Prostate gland (tissue), 2 donors: ENCODE results near the gene CADPS. TPM values are rescaled to one million over a fixed set of nuclear protein-coding genes. Genes with fewer than 3 reads are reported as not detected.

Source experiments
- DNase-seq: peaks from one replicate; pipeline ENCODE4 v3.0.0-alpha.2; 2019; ENCODE audit warnings: low spot score
- H3K27ac ChIP-seq, 2 donors: fragments of 200-600 bp; sonication (generic); 2 replicates each; pipeline ENCODE4 v1.5.1; 2017 to 2019
- H3K27me3 ChIP-seq: fragments of 200-600 bp; sonication (generic); replicated peaks from 2 replicates; pipeline ENCODE4 v1.5.1; 2019; ENCODE audit not compliant: insufficient read depth
- H3K36me3 ChIP-seq, 2 donors: fragments of 200-600 bp; sonication (generic); 1 replicate in 1 of 2; 2 replicates in 1 of 2; pipeline versions ENCODE4 v1.5.1 to v1.8.1; 2017 to 2019
- H3K4me1 ChIP-seq: fragments of 200-600 bp; sonication (generic); replicated peaks from 2 replicates; pipeline ENCODE4 v1.5.1; 2019
- H3K4me3 ChIP-seq, 2 donors: fragments of 200-600 bp; sonication (generic); 2 replicates each; pipeline ENCODE4 v1.5.1; 2017 to 2019
- H3K9me3 ChIP-seq: fragments of 200-600 bp; sonication (generic); 2 replicates; pipeline ENCODE4 v1.5.1; 2017
- CTCF ChIP-seq, 4 experiments: fragments of 200-600 bp in 2 of 4; fragments of 450-650 bp in 2 of 4; sonication (generic) in 2 of 4; IDR thresholded peaks; 1 replicate in 3 of 4; 2 replicates in 1 of 4; pipeline ENCODE4 v1.5.1; 2016 to 2019; ENCODE audit warnings: antibody characterized with exemption in 4 of 4, mild to moderate bottlenecking in 2 of 4, moderate library complexity in 2 of 4
- POLR2A ChIP-seq: fragments of 450-650 bp; IDR thresholded peaks from one replicate; pipeline ENCODE4 v1.6.1; 2016; ENCODE audit warnings: antibody characterized with exemption, mild to moderate bottlenecking
- POLR2AphosphoS5 ChIP-seq: sonication (generic); formaldehyde crosslinking; IDR thresholded peaks from one replicate; pipeline ENCODE4 v1.6.1; 2017; ENCODE audit warnings: antibody characterized with exemption
- WGBS: methylation state at CpG from one replicate; pipeline ENCODE4 v1.1.5; 2018; 5-methylcytosine and 5-hydroxymethylcytosine counted together
- intact Hi-C: fragments of 100-400 bp; cut with DNase I; formaldehyde crosslinking; loops from one replicate; pipeline ENCODE4 v1.14.2; 2022
- total RNA-seq, 2 donors: library from RNA; depleted of rRNA; stranded (reverse); fragments of >200 nt; gene quantifications; one replicate each; pipeline ENCODE4 v1.1.0, GENCODE V29; 2016

The CADPS gene
- total RNA-seq, 2 donors from 2014 or later: 4.0 to 7.7 TPM

- Histone ChIP-seq H3K36me3 (no peaks in the 10 kb centered on the region), H3K4me3 (no peak overlapping the region), H3K27ac (no peak overlapping the region), H3K9me3 (no peaks in the 10 kb centered on the region), H3K4me1 (no peaks in the 10 kb centered on the region), H3K27me3 (peaks cover 27% of the 10 kb centered on the region)
- DNase-seq: no peak
- WGBS: 29% methylated on average over 16 of the region's 16 CpGs
- intact Hi-C loops: no loop called here
- no peak for TF ChIP-seq POLR2AphosphoS5
- TF ChIP-seq POLR2A: no peak
- TF ChIP-seq CTCF (IDR thresholded peaks at IDR 0.05): no peak
Observed at GRCh38 chr3:62365391-62366125, 509.7 kb downstream of the CADPS start.

DNA sequence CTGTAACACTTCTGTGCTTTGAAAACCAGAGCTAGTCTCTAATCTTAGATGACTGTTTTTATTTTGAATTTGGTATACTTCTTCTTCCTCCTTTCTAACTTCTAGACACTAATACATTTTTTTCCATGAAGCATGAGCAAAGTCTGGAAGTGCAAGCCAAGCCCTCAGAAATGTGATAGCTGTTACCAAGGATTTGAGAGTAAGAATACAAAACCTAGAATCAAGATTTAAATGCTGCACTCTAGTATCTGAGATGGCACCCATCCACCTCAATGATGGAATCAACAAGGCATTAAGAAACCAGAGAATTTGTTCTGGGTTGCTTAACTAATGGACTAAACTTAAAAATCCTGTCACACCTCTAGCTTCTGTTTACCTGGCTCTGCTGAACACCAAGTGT lies 511.0 kb downstream of the CADPS start:
- intact Hi-C loops: no loop called here
- no peaks in the 10 kb centered on the region for H3K9me3 ChIP-seq
- H3K27ac ChIP-seq: no peak overlapping the region
- H3K27me3 ChIP-seq: peaks cover 15% of the 10 kb centered on the region
- TF ChIP-seq POLR2A (no peak), POLR2AphosphoS5 (no peak), CTCF (IDR thresholded peaks at IDR 0.05) (no peak)
- DNase-seq: no peak
- no peak overlapping the region for H3K4me3 ChIP-seq
- no peaks in the 10 kb centered on the region for H3K4me1 ChIP-seq
- H3K36me3 ChIP-seq: no peaks in the 10 kb centered on the region

DNA sequence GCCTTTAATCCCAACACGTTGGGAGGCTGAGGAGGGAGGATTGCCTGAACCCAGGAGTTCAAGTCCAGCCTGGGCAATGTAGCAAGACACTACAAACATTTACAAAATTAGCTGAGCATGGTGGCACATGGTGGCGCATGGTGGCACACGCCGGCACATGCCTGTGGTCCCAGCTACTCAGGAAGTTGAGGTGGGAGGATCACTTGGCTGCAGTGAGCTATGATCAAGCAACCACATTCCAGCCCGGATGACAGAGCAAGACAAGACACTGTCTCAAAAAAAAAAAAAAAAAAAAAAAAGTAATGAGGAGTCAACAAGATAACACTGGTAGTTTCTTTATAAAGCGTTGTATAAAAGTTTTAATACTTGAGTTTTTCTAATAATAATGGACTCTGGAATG lies 511.9 kb downstream of the CADPS start:
- Histone ChIP-seq H3K27me3 (peaks cover 7% of the 10 kb centered on the region), H3K4me1 (no peaks in the 10 kb centered on the region), H3K4me3 (no peak overlapping the region), H3K27ac (no peak overlapping the region), H3K36me3 (no peaks in the 10 kb centered on the region), H3K9me3 (no peaks in the 10 kb centered on the region)
- intact Hi-C loops: no loop called here
- no peak for TF ChIP-seq POLR2A
- no peak for TF ChIP-seq CTCF (IDR thresholded peaks at IDR 0.05)
- TF ChIP-seq POLR2AphosphoS5: no peak
- WGBS: 72% methylated on average over 6 of the region's 6 CpGs
- DNase-seq: no peak

GRCh38 chr3:62361824-62362223 lies 513.4 kb downstream of the CADPS start:
- TF ChIP-seq POLR2A (no peak), POLR2AphosphoS5 (no peak), CTCF (IDR thresholded peaks at IDR 0.05) (no peak)
- intact Hi-C loops: no loop called here
- Histone ChIP-seq H3K4me1 (no peaks in the 10 kb centered on the region), H3K27ac (no peak overlapping the region), H3K9me3 (no peaks in the 10 kb centered on the region), H3K27me3 (no peaks in the 10 kb centered on the region), H3K4me3 (no peak overlapping the region), H3K36me3 (no peaks in the 10 kb centered on the region)
- 66% methylated on average over 3 of the region's 3 CpGs for WGBS
- no peak for DNase-seq

DNA sequence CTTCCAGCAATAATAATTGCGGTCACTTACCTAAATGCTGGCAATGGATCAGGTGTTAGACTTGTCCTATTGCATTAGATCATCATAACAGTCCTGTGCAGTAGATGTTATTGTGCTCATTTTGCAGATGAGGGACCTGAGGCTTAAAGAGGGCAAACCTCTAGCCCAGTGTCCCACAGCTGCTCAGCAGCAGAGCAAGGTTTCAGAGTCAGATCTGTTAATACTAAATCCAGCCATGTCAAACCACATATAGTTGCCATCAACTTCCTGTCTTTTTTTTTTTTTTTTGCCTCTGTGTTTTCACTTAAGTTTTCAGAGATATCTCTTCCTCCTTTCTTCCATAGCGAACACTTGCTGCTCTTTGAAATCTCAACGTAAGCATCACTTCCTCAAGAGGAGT lies 514.0 kb downstream of the CADPS start:
- intact Hi-C loops: no loop called here
- no peak for TF ChIP-seq POLR2A
- TF ChIP-seq CTCF (IDR thresholded peaks at IDR 0.05): no peak
- TF ChIP-seq POLR2AphosphoS5: no peak
- WGBS: 91% methylated on average over 3 of the region's 3 CpGs

More for the DNA sequence above, 514.0 kb downstream of the CADPS start:
- H3K27ac ChIP-seq: no peak overlapping the region
- DNase-seq: no peak
- no peak overlapping the region for H3K4me3 ChIP-seq
- H3K4me1 ChIP-seq: no peaks in the 10 kb centered on the region
- no peaks in the 10 kb centered on the region for H3K9me3 ChIP-seq
- H3K36me3 ChIP-seq: no peaks in the 10 kb centered on the region
- no peaks in the 10 kb centered on the region for H3K27me3 ChIP-seq
